ENCODE measurements around the gene ING3.

The ING3 gene

DNA sequence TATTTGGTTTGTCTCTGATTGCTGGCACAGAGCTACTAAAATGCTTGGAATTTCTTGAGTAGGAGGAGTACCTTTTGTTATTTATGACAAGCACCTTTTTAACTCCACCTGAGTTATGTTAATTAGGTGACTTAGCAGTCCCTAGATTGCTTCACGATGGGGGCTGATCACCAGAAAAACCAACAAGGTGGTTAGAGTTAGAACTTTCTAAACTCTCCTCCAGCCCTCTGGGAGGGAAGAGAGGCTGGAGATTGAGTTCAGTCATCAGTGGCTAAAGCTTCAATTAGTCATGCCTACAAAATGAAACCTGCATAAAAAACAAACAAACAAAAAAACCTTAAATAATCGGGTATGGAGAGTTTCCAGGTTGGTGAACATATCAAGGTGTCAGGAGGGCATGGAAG, 23.6 kb upstream of the ING3 start:
- Histone ChIP-seq H3K4me1 (ENCODE audit: insufficient read depth, low read length) (no peaks in the 10 kb centered on the region), H3K36me3 (ENCODE audit: insufficient read depth, low read length) (no peaks in the 10 kb centered on the region), H3K9me3 (ENCODE audit: insufficient read depth, low read length, severe bottlenecking) (no peaks in the 10 kb centered on the region), H3K9ac (ENCODE audit: low read depth, low read length) (no peak overlapping the region), H3K27me3 (ENCODE audit: insufficient read depth, low read length, poor library complexity) (no peaks in the 10 kb centered on the region), H4K20me1 (ENCODE audit: insufficient read depth, low read length) (no peaks in the 10 kb centered on the region), H3K4me3 (ENCODE audit: low read depth in 1 of 2, low read length in 2 of 2) (no peak overlapping the region), H3K27ac (ENCODE audit: low read length) (no peak overlapping the region), H3K4me2 (ENCODE audit: insufficient read depth, low read length) (no peak overlapping the region), H2AFZ (ENCODE audit: low read depth, low read length) (no peak overlapping the region), H3K79me2 (ENCODE audit: insufficient read depth, low read length) (no peaks in the 10 kb centered on the region)
- ATAC-seq (ENCODE audit: insufficient read depth, low read depth) (no peak), DNase-seq (no peak)
- no peak for TF ChIP-seq EZH2 (IDR thresholded peaks at IDR 0.05; ENCODE audit: borderline replicate concordance, low read depth, low read length, severe bottlenecking)
- TF ChIP-seq, protein P1, sequence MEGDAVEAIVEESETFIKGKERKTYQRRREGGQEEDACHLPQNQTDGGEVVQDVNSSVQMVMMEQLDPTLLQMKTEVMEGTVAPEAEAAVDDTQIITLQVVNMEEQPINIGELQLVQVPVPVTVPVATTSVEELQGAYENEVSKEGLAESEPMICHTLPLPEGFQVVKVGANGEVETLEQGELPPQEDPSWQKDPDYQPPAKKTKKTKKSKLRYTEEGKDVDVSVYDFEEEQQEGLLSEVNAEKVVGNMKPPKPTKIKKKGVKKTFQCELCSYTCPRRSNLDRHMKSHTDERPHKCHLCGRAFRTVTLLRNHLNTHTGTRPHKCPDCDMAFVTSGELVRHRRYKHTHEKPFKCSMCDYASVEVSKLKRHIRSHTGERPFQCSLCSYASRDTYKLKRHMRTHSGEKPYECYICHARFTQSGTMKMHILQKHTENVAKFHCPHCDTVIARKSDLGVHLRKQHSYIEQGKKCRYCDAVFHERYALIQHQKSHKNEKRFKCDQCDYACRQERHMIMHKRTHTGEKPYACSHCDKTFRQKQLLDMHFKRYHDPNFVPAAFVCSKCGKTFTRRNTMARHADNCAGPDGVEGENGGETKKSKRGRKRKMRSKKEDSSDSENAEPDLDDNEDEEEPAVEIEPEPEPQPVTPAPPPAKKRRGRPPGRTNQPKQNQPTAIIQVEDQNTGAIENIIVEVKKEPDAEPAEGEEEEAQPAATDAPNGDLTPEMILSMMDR (IDR thresholded peaks at IDR 0.05; ENCODE audit: borderline replicate concordance, extremely low read depth, low read length, poor library complexity, severe bottlenecking) = no peak

DNA sequence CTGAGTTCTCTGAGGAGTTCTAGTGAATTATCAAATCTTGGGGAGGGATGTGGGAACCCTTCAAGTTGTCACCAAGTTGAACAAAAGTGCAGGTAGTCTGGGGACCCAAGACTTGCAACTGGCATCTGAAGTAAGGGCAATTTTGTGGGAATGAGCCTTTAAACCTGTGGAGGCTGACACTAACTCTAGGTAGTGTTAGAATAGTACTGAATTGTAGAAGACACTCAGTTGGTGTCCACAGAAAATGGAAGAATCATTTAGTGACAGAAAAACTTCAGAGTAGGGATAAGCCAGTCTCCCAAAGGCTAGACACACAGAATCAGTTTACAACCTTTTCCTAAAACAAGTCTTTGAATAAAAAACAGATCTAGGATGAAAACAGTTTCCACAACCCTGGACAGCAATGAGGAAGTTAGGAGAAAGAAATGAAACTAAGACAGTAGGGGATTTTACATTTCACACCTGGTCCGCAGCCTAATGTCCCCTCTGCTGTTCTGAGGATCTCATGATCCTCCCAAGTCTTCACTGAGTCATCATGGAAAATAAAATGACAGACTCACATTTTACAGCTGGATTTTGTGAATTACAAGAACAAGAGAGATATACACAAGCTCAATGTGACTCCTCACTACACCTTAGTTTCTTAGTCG, 23.0 kb upstream of the ING3 start:
- Histone ChIP-seq H2AFZ (ENCODE audit: low read depth, low read length) (no peak overlapping the region), H3K9ac (ENCODE audit: low read depth, low read length) (no peak overlapping the region), H3K79me2 (ENCODE audit: insufficient read depth, low read length) (no peaks in the 10 kb centered on the region), H3K27me3 (ENCODE audit: insufficient read depth, low read length, poor library complexity) (no peaks in the 10 kb centered on the region), H3K27ac (ENCODE audit: low read length) (no peak overlapping the region), H4K20me1 (ENCODE audit: insufficient read depth, low read length) (no peaks in the 10 kb centered on the region), H3K4me2 (ENCODE audit: insufficient read depth, low read length) (no peak overlapping the region), H3K4me3 (ENCODE audit: low read depth in 1 of 2, low read length in 2 of 2) (no peak overlapping the region), H3K36me3 (ENCODE audit: insufficient read depth, low read length) (no peaks in the 10 kb centered on the region), H3K9me3 (ENCODE audit: insufficient read depth, low read length, severe bottlenecking) (no peaks in the 10 kb centered on the region), H3K4me1 (ENCODE audit: insufficient read depth, low read length) (no peaks in the 10 kb centered on the region)
- DNase-seq = no peak
- no peak for ATAC-seq (ENCODE audit: insufficient read depth, low read depth)
- TF ChIP-seq, protein P1 (IDR thresholded peaks at IDR 0.05; ENCODE audit: borderline replicate concordance, extremely low read depth, low read length, poor library complexity, severe bottlenecking) = no peak
- no peak for TF ChIP-seq EZH2 (IDR thresholded peaks at IDR 0.05; ENCODE audit: borderline replicate concordance, low read depth, low read length, severe bottlenecking)

DNA sequence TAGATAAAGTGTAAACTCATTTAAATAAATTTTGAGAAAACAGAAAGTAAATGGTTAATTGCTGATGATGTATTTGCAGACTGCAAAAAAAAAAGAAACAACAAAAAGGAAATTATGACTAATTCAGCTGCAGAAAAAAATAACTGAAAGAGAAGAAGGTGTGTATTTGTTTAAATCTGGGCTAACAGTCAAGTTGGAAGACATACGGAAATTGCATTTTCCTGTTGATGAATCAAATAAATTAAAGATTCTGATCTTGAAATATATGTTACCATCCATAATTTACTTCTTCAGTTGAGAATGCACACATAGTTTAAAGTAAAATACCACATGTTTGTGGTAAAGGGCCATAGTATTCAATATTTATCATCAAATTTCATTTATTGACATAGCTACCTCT, 19.3 kb upstream of the ING3 start:
- Histone ChIP-seq H3K79me2 (ENCODE audit: insufficient read depth, low read length) (no peaks in the 10 kb centered on the region), H3K4me3 (ENCODE audit: low read depth in 1 of 2, low read length in 2 of 2) (no peak overlapping the region), H3K4me1 (ENCODE audit: insufficient read depth, low read length) (no peaks in the 10 kb centered on the region), H2AFZ (ENCODE audit: low read depth, low read length) (no peak overlapping the region), H3K27me3 (ENCODE audit: insufficient read depth, low read length, poor library complexity) (no peaks in the 10 kb centered on the region), H3K36me3 (ENCODE audit: insufficient read depth, low read length) (no peaks in the 10 kb centered on the region), H3K27ac (ENCODE audit: low read length) (no peak overlapping the region), H3K9ac (ENCODE audit: low read depth, low read length) (no peak overlapping the region), H3K9me3 (ENCODE audit: insufficient read depth, low read length, severe bottlenecking) (no peaks in the 10 kb centered on the region), H4K20me1 (ENCODE audit: insufficient read depth, low read length) (no peaks in the 10 kb centered on the region), H3K4me2 (ENCODE audit: insufficient read depth, low read length) (no peak overlapping the region)
- DNase-seq (no peak), ATAC-seq (ENCODE audit: insufficient read depth, low read depth) (no peak)
- TF ChIP-seq, protein P1 (IDR thresholded peaks at IDR 0.05; ENCODE audit: borderline replicate concordance, extremely low read depth, low read length, poor library complexity, severe bottlenecking) = no peak
- no peak for TF ChIP-seq EZH2 (IDR thresholded peaks at IDR 0.05; ENCODE audit: borderline replicate concordance, low read depth, low read length, severe bottlenecking)
